Activated CD4-positive, alpha-beta T cell treated with anti-CD3 and anti-CD28 coated beads, Interleukin-2, amount 10 ng/mL, durations not matched to agents 24 days and 14 days (primary cell): Measurements from ENCODE around the gene NABP1. TPM values are rescaled to one million over a fixed set of nuclear protein-coding genes. Genes with fewer than 3 reads are reported as not detected.

Experiments used
- DNase-seq: peaks from one replicate; pipeline ENCODE4 v3.0.0; 2022
- H3K27ac Mint-ChIP-seq: one replicate; pipeline ENCODE4 v1.8.0; 2022; ENCODE audit warnings: mild to moderate bottlenecking, mixed read lengths
- H3K27me3 Mint-ChIP-seq: one replicate; pipeline ENCODE4 v1.8.0; 2022; ENCODE audit warnings: mixed read lengths
- H3K36me3 Mint-ChIP-seq: one replicate; pipeline ENCODE4 v1.8.0; 2022; ENCODE audit warnings: low read depth, mild to moderate bottlenecking, mixed read lengths
- H3K4me1 Mint-ChIP-seq: one replicate; pipeline ENCODE4 v1.8.0; 2021; ENCODE audit warnings: mixed read lengths
- H3K4me3 Mint-ChIP-seq: one replicate; pipeline ENCODE4 v1.8.0; 2022; ENCODE audit warnings: mild to moderate bottlenecking, moderate library complexity, mixed read lengths
- H3K9me3 Mint-ChIP-seq: one replicate; pipeline ENCODE4 v1.8.0; 2021; ENCODE audit warnings: mixed read lengths
- intact Hi-C: fragments of 100-400 bp; cut with micrococcal nuclease; formaldehyde crosslinking; loops from one replicate; pipeline ENCODE4 v1.15.1; 2023
- total RNA-seq: library from RNA; stranded (reverse); gene quantifications from 2 replicates; pipeline ENCODE4 v1.2.3, GENCODE V29; 2022

Gene NABP1
- total RNA-seq, 1 donor from 2014 or later, result 53.1 TPM

- Mint-ChIP-seq H3K9me3 (no peaks in the 10 kb centered on the region), H3K36me3 (peaks cover 30% of the 10 kb centered on the region), H3K27me3 (no peaks in the 10 kb centered on the region), H3K4me3 (no peak overlapping the region), H3K4me1 (peaks cover 9% of the 10 kb centered on the region), H3K27ac (no peak overlapping the region)
- intact Hi-C loops, result no loop called here
- no peak for DNase-seq
These were observed 18.1 kb downstream of the NABP1 start for GRCh38 chr2:191696001-191696400.

- H3K27me3 Mint-ChIP-seq, result no peaks in the 10 kb centered on the region
- DNase-seq, result no peak
- H3K4me3 Mint-ChIP-seq, result no peak overlapping the region
- peaks cover 7% of the 10 kb centered on the region for H3K4me1 Mint-ChIP-seq
- H3K36me3 Mint-ChIP-seq, result peaks cover 30% of the 10 kb centered on the region
- H3K27ac Mint-ChIP-seq, result peak overlapping the region; percentile 42
- intact Hi-C loops, result no loop called here
- no peaks in the 10 kb centered on the region for H3K9me3 Mint-ChIP-seq
These were observed 19.0 kb downstream of the NABP1 start for GRCh38 chr2:191696966-191697365.

- intact Hi-C loops, result no loop called here
- Mint-ChIP-seq H3K4me3 (no peak overlapping the region), H3K4me1 (peaks cover 7% of the 10 kb centered on the region)
These were observed 19.9 kb downstream of the NABP1 start for GRCh38 chr2:191697870-191698269.

GRCh38 chr2:191699341-191699945, 21.5 kb downstream of the NABP1 start:
- no peaks in the 10 kb centered on the region for H3K9me3 Mint-ChIP-seq
- peaks cover 25% of the 10 kb centered on the region for H3K36me3 Mint-ChIP-seq
- no peak overlapping the region for H3K27ac Mint-ChIP-seq
- H3K4me1 Mint-ChIP-seq, result no peaks in the 10 kb centered on the region
- intact Hi-C loops, result no loop called here
- H3K27me3 Mint-ChIP-seq, result no peaks in the 10 kb centered on the region
- DNase-seq, result no peak
- no peak overlapping the region for H3K4me3 Mint-ChIP-seq

More at GRCh38 chr2:191697870-191698269, 19.9 kb downstream of the NABP1 start:
- H3K36me3 Mint-ChIP-seq, result peaks cover 30% of the 10 kb centered on the region
- H3K27me3 Mint-ChIP-seq, result no peaks in the 10 kb centered on the region
- H3K27ac Mint-ChIP-seq, result no peak overlapping the region
- no peaks in the 10 kb centered on the region for H3K9me3 Mint-ChIP-seq
- no peak for DNase-seq

- Mint-ChIP-seq H3K27ac (no peak overlapping the region), H3K4me1 (no peaks in the 10 kb centered on the region), H3K27me3 (no peaks in the 10 kb centered on the region), H3K9me3 (no peaks in the 10 kb centered on the region), H3K36me3 (peaks cover 22% of the 10 kb centered on the region), H3K4me3 (no peak overlapping the region)
- DNase-seq, result no peak
- intact Hi-C loops, result no loop called here
These were observed 23.1 kb downstream of the NABP1 start for GRCh38 chr2:191701029-191701428.

- intact Hi-C loops, result no loop called here
- no peak overlapping the region for H3K27ac Mint-ChIP-seq
These were observed 23.8 kb downstream of the NABP1 start for GRCh38 chr2:191701696-191702095.

GRCh38 chr2:191703079-191703725, 25.3 kb downstream of the NABP1 start:
- DNase-seq, result no peak
- H3K9me3 Mint-ChIP-seq, result no peaks in the 10 kb centered on the region
- no peak overlapping the region for H3K4me3 Mint-ChIP-seq
- peaks cover 17% of the 10 kb centered on the region for H3K36me3 Mint-ChIP-seq
- no peaks in the 10 kb centered on the region for H3K27me3 Mint-ChIP-seq
- H3K27ac Mint-ChIP-seq, result no peak overlapping the region
- intact Hi-C loops, result no loop called here
- peaks cover 1% of the 10 kb centered on the region for H3K4me1 Mint-ChIP-seq

More at GRCh38 chr2:191701696-191702095, 23.8 kb downstream of the NABP1 start:
- Mint-ChIP-seq H3K4me1 (peaks cover 1% of the 10 kb centered on the region), H3K27me3 (no peaks in the 10 kb centered on the region), H3K9me3 (no peaks in the 10 kb centered on the region), H3K4me3 (no peak overlapping the region), H3K36me3 (peaks cover 23% of the 10 kb centered on the region)
- no peak for DNase-seq

GRCh38 chr2:191705084-191705483, 27.1 kb downstream of the NABP1 start:
- Mint-ChIP-seq H3K36me3 (peaks cover 25% of the 10 kb centered on the region), H3K9me3 (no peaks in the 10 kb centered on the region), H3K4me1 (peaks cover 1% of the 10 kb centered on the region), H3K27me3 (no peaks in the 10 kb centered on the region), H3K27ac (no peak overlapping the region), H3K4me3 (no peak overlapping the region)
- intact Hi-C loops, result no loop called here
- no peak for DNase-seq

GRCh38 chr2:191705701-191706100, 27.8 kb downstream of the NABP1 start:
- Mint-ChIP-seq H3K27ac (no peak overlapping the region), H3K27me3 (no peaks in the 10 kb centered on the region), H3K9me3 (no peaks in the 10 kb centered on the region), H3K36me3 (peaks cover 25% of the 10 kb centered on the region), H3K4me3 (no peak overlapping the region), H3K4me1 (peaks cover 1% of the 10 kb centered on the region)
- intact Hi-C loops, result no loop called here
- no peak for DNase-seq

- Mint-ChIP-seq H3K36me3 (peaks cover 25% of the 10 kb centered on the region), H3K27me3 (no peaks in the 10 kb centered on the region), H3K27ac (no peak overlapping the region), H3K9me3 (no peaks in the 10 kb centered on the region), H3K4me1 (peaks cover 1% of the 10 kb centered on the region), H3K4me3 (no peak overlapping the region)
- no peak for DNase-seq
- intact Hi-C loops, result no loop called here
These were observed 28.9 kb downstream of the NABP1 start for GRCh38 chr2:191706791-191707190.

- Mint-ChIP-seq H3K9me3 (no peaks in the 10 kb centered on the region), H3K36me3 (peaks cover 25% of the 10 kb centered on the region), H3K4me3 (no peak overlapping the region), H3K27me3 (no peaks in the 10 kb centered on the region), H3K27ac (no peak overlapping the region), H3K4me1 (peaks cover 1% of the 10 kb centered on the region)
- intact Hi-C loops, result no loop called here
- DNase-seq, result no peak
These were observed 29.6 kb downstream of the NABP1 start for GRCh38 chr2:191707542-191707941.

- intact Hi-C loops, result no loop called here
- Mint-ChIP-seq H3K9me3 (no peaks in the 10 kb centered on the region), H3K4me3 (no peak overlapping the region)
These were observed 32.5 kb downstream of the NABP1 start for GRCh38 chr2:191710411-191710900.

GRCh38 chr2:191711621-191712020, 33.7 kb downstream of the NABP1 start:
- Mint-ChIP-seq H3K27ac (no peak overlapping the region), H3K27me3 (peaks cover 1% of the 10 kb centered on the region), H3K9me3 (no peaks in the 10 kb centered on the region), H3K36me3 (peaks cover 10% of the 10 kb centered on the region), H3K4me1 (no peaks in the 10 kb centered on the region), H3K4me3 (no peak overlapping the region)
- intact Hi-C loops, result no loop called here
- DNase-seq, result no peak

More at GRCh38 chr2:191710411-191710900, 32.5 kb downstream of the NABP1 start:
- Mint-ChIP-seq H3K27ac (no peak overlapping the region), H3K27me3 (no peaks in the 10 kb centered on the region), H3K36me3 (peaks cover 13% of the 10 kb centered on the region), H3K4me1 (peaks cover 1% of the 10 kb centered on the region)
- no peak for DNase-seq

- Mint-ChIP-seq H3K9me3 (no peaks in the 10 kb centered on the region), H3K4me1 (no peaks in the 10 kb centered on the region), H3K27me3 (peaks cover 1% of the 10 kb centered on the region), H3K36me3 (peaks cover 7% of the 10 kb centered on the region), H3K27ac (no peak overlapping the region), H3K4me3 (no peak overlapping the region)
- intact Hi-C loops, result no loop called here
- DNase-seq, result no peak
These were observed 35.9 kb downstream of the NABP1 start for GRCh38 chr2:191713837-191714236.
